Measurements from ENCODE around the gene SEC22A. TPM values are rescaled to one million over a fixed set of nuclear protein-coding genes. Genes with fewer than 3 reads are reported as not detected.

Gene SEC22A
- total RNA-seq, 1 donor from 2014 or later: 18.5 TPM

- Mint-ChIP-seq H3K4me3 (no peak overlapping the region), H3K9me3 (peaks cover 4% of the 10 kb centered on the region), H3K36me3 (ENCODE audit: low read depth) (peaks cover 26% of the 10 kb centered on the region), H3K4me1 (ENCODE audit: low read depth) (no peaks in the 10 kb centered on the region), H3K27me3 (ENCODE audit: insufficient read depth) (no peaks in the 10 kb centered on the region), H3K27ac (no peak overlapping the region)
- intact Hi-C loops (cut with micrococcal nuclease): no loop called here
- no peak for DNase-seq (ENCODE audit: low spot score)
Observed at GRCh38 chr3:123159926-123160635, 41.7 kb upstream of the SEC22A start.

DNA sequence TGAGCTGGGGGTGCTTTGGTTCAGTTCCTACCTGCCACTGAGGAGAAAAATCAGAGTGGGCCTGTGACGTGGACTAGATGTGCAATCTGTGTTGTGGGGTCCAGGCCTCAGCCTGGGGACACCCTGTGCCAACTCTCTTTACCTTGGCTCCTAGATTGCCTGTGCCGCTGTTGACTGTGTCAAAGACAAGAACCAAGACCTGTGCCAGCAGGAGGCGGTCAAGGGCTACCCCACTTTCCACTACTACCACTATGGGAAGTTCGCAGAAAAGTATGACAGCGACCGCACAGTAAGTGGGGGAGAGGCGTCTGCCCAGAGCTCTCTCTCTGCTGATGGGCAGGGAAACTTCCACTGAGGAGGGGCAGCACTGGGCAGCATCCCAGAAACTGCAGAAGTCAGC is 40.6 kb upstream of the SEC22A start:
- H3K4me3 Mint-ChIP-seq: no peak overlapping the region
- H3K9me3 Mint-ChIP-seq: peaks cover 5% of the 10 kb centered on the region
- H3K4me1 Mint-ChIP-seq (ENCODE audit: low read depth): no peaks in the 10 kb centered on the region
- no peak overlapping the region for H3K27ac Mint-ChIP-seq
- no peak for DNase-seq (ENCODE audit: low spot score)
- peaks cover 35% of the 10 kb centered on the region for H3K36me3 Mint-ChIP-seq (ENCODE audit: low read depth)
- H3K27me3 Mint-ChIP-seq (ENCODE audit: insufficient read depth): no peaks in the 10 kb centered on the region
- intact Hi-C loops (cut with micrococcal nuclease): no loop called here

- Mint-ChIP-seq H3K9me3 (peaks cover 5% of the 10 kb centered on the region), H3K4me1 (ENCODE audit: low read depth) (no peaks in the 10 kb centered on the region), H3K36me3 (ENCODE audit: low read depth) (peaks cover 41% of the 10 kb centered on the region), H3K27me3 (ENCODE audit: insufficient read depth) (no peaks in the 10 kb centered on the region), H3K4me3 (no peak overlapping the region), H3K27ac (no peak overlapping the region)
- intact Hi-C loops (cut with micrococcal nuclease): no loop called here
- no peak for DNase-seq (ENCODE audit: low spot score)
Observed at GRCh38 chr3:123163141-123163540, 38.6 kb upstream of the SEC22A start.

DNA sequence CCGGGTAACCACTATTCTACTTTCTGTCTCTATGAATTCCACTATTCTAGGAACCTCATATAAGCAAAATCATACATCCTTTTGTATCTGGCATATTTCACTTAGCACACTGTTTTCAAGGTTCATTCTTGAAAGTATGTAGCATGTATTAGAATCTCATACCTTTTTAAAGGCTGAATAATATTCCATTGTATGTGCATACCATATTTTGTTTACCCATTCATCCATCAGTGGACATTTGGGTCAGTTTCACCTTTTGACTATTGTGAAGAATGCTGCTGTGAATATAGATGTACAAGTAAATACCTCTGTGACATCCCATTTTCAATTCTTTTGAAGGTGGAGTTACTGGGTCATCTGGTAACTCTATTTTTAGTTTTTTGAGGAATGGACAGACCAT is 36.6 kb upstream of the SEC22A start:
- H3K9me3 Mint-ChIP-seq: peaks cover 5% of the 10 kb centered on the region
- H3K4me3 Mint-ChIP-seq: no peak overlapping the region
- H3K36me3 Mint-ChIP-seq (ENCODE audit: low read depth): peaks cover 41% of the 10 kb centered on the region
- H3K27ac Mint-ChIP-seq: no peak overlapping the region
- H3K4me1 Mint-ChIP-seq (ENCODE audit: low read depth): no peaks in the 10 kb centered on the region
- intact Hi-C loops (cut with micrococcal nuclease): no loop called here
- no peak for DNase-seq (ENCODE audit: low spot score)
- no peaks in the 10 kb centered on the region for H3K27me3 Mint-ChIP-seq (ENCODE audit: insufficient read depth)

DNA sequence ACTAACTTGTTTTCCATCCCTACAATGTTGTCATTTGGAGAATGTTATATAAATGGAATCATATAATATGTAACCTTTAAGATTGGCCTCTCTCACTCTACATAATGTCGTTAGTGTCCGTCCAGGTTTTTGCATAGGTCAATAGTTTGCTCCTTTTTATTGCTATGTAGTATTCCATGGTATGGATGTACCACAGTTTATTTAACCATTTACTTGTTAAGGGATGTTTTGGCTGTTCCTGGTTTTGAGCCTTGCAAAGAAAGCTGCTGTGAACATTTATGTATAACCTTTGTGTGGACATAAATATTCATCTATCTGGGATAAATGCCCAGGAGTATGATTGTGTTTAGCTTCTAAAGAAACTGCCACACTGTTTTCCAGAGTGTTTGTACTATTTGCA is 34.1 kb upstream of the SEC22A start:
- Mint-ChIP-seq H3K36me3 (ENCODE audit: low read depth) (peaks cover 32% of the 10 kb centered on the region), H3K9me3 (peaks cover 5% of the 10 kb centered on the region), H3K4me3 (no peak overlapping the region), H3K27me3 (ENCODE audit: insufficient read depth) (no peaks in the 10 kb centered on the region), H3K4me1 (ENCODE audit: low read depth) (no peaks in the 10 kb centered on the region), H3K27ac (no peak overlapping the region)
- no peak for DNase-seq (ENCODE audit: low spot score)
- intact Hi-C loops (cut with micrococcal nuclease): no loop called here

GRCh38 chr3:123168122-123168521 is 33.6 kb upstream of the SEC22A start:
- Mint-ChIP-seq H3K4me1 (ENCODE audit: low read depth) (no peaks in the 10 kb centered on the region), H3K4me3 (no peak overlapping the region), H3K27ac (no peak overlapping the region), H3K9me3 (peaks cover 5% of the 10 kb centered on the region), H3K27me3 (ENCODE audit: insufficient read depth) (no peaks in the 10 kb centered on the region), H3K36me3 (ENCODE audit: low read depth) (peaks cover 32% of the 10 kb centered on the region)
- intact Hi-C loops (cut with micrococcal nuclease): no loop called here
- DNase-seq (ENCODE audit: low spot score): no peak

DNA sequence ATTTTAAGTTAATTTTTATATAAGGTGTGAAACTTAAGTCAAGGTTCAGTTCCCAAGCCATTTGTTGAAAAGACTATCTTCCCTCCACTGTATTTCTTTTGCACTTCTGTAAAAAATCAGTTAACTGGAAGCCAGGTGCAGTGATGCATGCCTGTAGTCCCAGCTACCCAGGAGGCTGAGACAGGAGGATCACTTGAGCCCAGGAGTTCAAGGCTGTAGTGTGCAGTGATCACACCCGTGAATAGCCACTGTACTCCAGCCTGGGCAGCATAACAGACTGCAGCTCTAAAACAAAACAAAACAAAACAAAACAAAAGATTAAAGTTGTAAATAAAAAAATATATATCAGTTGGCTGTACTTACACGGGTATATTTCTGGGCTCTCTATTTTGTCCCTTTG is 33.1 kb upstream of the SEC22A start:
- peaks cover 5% of the 10 kb centered on the region for H3K9me3 Mint-ChIP-seq
- no peak overlapping the region for H3K4me3 Mint-ChIP-seq
- no peak for DNase-seq (ENCODE audit: low spot score)
- no peaks in the 10 kb centered on the region for H3K4me1 Mint-ChIP-seq (ENCODE audit: low read depth)
- no peaks in the 10 kb centered on the region for H3K27me3 Mint-ChIP-seq (ENCODE audit: insufficient read depth)
- H3K27ac Mint-ChIP-seq: no peak overlapping the region
- H3K36me3 Mint-ChIP-seq (ENCODE audit: low read depth): peaks cover 31% of the 10 kb centered on the region
- intact Hi-C loops (cut with micrococcal nuclease): no loop called here

DNA sequence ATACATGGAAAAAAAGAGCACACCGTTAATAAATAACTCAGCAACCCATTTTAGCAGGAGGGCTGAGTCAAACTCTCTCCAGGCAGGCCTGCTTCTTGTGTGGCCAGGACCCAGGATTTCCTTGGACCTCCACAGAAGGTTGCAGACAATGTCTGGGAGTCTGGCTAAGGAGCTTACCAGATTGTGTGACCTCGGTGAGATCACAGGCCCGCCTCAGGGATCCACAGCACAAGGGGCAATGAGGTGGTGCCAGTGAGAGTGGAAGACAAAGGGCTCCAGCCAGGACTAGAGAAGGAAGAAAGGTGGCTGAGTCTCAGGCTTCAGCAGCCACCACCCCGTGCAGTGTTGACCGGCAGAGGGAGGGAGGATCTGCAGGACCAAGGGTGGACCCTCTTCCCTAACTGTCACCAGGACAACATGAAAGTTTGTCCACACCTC is 32.2 kb upstream of the SEC22A start:
- peaks cover 5% of the 10 kb centered on the region for H3K9me3 Mint-ChIP-seq
- no peaks in the 10 kb centered on the region for H3K27me3 Mint-ChIP-seq (ENCODE audit: insufficient read depth)
- H3K27ac Mint-ChIP-seq: no peak overlapping the region
- H3K36me3 Mint-ChIP-seq (ENCODE audit: low read depth): peaks cover 23% of the 10 kb centered on the region
- no peak overlapping the region for H3K4me3 Mint-ChIP-seq
- DNase-seq (ENCODE audit: low spot score): no peak
- no peaks in the 10 kb centered on the region for H3K4me1 Mint-ChIP-seq (ENCODE audit: low read depth)
- intact Hi-C loops (cut with micrococcal nuclease): no loop called here

DNA sequence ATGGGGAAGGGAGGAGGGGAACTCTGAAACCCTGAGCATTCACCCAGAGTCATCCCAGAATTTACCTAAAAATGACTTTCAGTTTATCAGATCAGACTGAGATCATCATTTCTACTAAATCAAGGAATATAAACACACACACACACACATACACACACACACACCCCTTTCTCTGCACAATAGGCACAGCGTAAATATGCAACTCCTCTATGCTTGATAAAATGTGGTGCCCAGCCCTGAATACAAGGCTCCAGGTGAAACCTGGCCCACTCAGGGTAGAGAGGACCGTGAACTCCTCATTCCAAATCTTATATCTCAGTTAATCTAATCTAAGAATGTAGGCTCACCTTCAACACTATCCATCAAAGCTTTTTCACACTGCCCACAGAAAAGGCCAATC is 31.8 kb upstream of the SEC22A start:
- DNase-seq (ENCODE audit: low spot score): no peak
- H3K4me3 Mint-ChIP-seq: no peak overlapping the region
- peaks cover 18% of the 10 kb centered on the region for H3K36me3 Mint-ChIP-seq (ENCODE audit: low read depth)
- no peaks in the 10 kb centered on the region for H3K27me3 Mint-ChIP-seq (ENCODE audit: insufficient read depth)
- intact Hi-C loops (cut with micrococcal nuclease): no loop called here
- no peak overlapping the region for H3K27ac Mint-ChIP-seq
- no peaks in the 10 kb centered on the region for H3K4me1 Mint-ChIP-seq (ENCODE audit: low read depth)
- peaks cover 3% of the 10 kb centered on the region for H3K9me3 Mint-ChIP-seq

DNA sequence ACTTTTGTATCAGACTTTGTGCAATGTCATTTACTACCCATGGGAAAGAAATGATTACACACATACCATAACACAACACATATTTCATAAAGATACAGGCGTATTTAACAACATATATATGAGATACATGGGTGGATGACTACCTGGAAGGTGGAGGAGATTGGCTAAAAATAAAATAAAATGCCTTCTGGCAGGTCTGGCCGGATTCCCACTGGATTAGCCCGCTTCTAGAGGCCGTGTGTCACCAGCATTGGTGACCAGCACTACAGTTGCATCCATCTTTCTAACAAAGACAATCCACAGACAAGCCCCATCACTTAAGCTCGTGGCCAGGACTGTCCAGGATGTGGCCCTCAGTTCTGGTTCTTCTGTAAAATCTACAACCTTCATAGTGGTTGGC is 21.0 kb upstream of the SEC22A start:
- intact Hi-C loops (cut with micrococcal nuclease): no loop called here
- Mint-ChIP-seq H3K36me3 (ENCODE audit: low read depth) (no peaks in the 10 kb centered on the region), H3K4me1 (ENCODE audit: low read depth) (no peaks in the 10 kb centered on the region), H3K27me3 (ENCODE audit: insufficient read depth) (no peaks in the 10 kb centered on the region), H3K4me3 (no peak overlapping the region), H3K9me3 (peaks cover 5% of the 10 kb centered on the region), H3K27ac (no peak overlapping the region)
- DNase-seq (ENCODE audit: low spot score): no peak

DNA sequence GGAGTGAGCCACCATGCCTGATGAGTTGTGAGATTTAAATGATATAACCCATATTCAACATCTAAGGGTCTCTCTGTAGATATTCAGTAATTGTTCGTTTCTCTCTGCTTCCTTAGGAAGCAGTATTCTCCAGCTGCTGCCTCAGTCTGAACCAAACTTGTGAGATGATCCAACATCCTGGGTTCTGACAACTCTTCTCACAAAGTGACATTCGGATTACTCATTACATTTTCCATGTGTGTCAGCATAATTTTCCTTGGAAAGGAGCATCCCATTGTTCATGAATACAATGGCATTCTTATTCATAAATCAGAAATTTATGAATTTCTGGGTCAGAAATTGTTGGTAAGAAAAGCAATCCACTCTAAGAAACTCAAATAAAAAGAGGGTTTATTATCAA is 15.0 kb upstream of the SEC22A start:
- Mint-ChIP-seq H3K27ac (no peak overlapping the region), H3K9me3 (peaks cover 5% of the 10 kb centered on the region), H3K27me3 (ENCODE audit: insufficient read depth) (peaks cover 2% of the 10 kb centered on the region), H3K4me3 (no peak overlapping the region), H3K4me1 (ENCODE audit: low read depth) (no peaks in the 10 kb centered on the region), H3K36me3 (ENCODE audit: low read depth) (no peaks in the 10 kb centered on the region)
- intact Hi-C loops (cut with micrococcal nuclease): no loop called here
- no peak for DNase-seq (ENCODE audit: low spot score)

GRCh38 chr3:123188058-123188457 is 13.7 kb upstream of the SEC22A start:
- Mint-ChIP-seq H3K4me1 (ENCODE audit: low read depth) (no peaks in the 10 kb centered on the region), H3K4me3 (no peak overlapping the region), H3K36me3 (ENCODE audit: low read depth) (no peaks in the 10 kb centered on the region), H3K9me3 (no peaks in the 10 kb centered on the region), H3K27ac (no peak overlapping the region), H3K27me3 (ENCODE audit: insufficient read depth) (peaks cover 7% of the 10 kb centered on the region)
- no peak for DNase-seq (ENCODE audit: low spot score)
- intact Hi-C loops (cut with micrococcal nuclease): no loop called here

GRCh38 chr3:123193448-123194101 is 8.2 kb upstream of the SEC22A start:
- Mint-ChIP-seq H3K27ac (no peak overlapping the region), H3K4me3 (no peak overlapping the region), H3K9me3 (no peaks in the 10 kb centered on the region), H3K36me3 (ENCODE audit: low read depth) (no peaks in the 10 kb centered on the region), H3K4me1 (ENCODE audit: low read depth) (no peaks in the 10 kb centered on the region), H3K27me3 (ENCODE audit: insufficient read depth) (peaks cover 12% of the 10 kb centered on the region)
- intact Hi-C loops (cut with micrococcal nuclease): no loop called here
- no peak for DNase-seq (ENCODE audit: low spot score)
